Right lobe of liver (tissue), 6 donors: ENCODE measurements around the gene SLC25A44. TPM values are rescaled to one million over a fixed set of nuclear protein-coding genes. Genes with fewer than 3 reads are reported as not detected.

Experiments
- ATAC-seq, 4 donors: fragments of 200-7000 bp; cut with Tn5 transposase; one replicate each; pipeline ENCODE4 v1.9.1; 2020; ENCODE audit warnings: mild to moderate bottlenecking in 4 of 4, moderate library complexity in 4 of 4
- DNase-seq, 3 donors: peaks; one replicate each; pipeline ENCODE4 v3.0.0-alpha.2; 2020
- H3K27ac ChIP-seq, 3 donors: fragments of 200-600 bp; one replicate each; pipeline ENCODE4 v1.8.0; 2022
- H3K27me3 ChIP-seq, 2 donors: fragments of 200-600 bp; one replicate each; pipeline ENCODE4 v1.8.0; 2022
- H3K36me3 ChIP-seq, 4 donors: fragments of 200-600 bp; sonication (generic) in 1 of 4; one replicate each; pipeline versions ENCODE4 v1.5.1 to v1.8.0; 2017 to 2022; ENCODE audit warnings: control low read depth in 1 of 4
- H3K4me1 ChIP-seq, 4 donors: fragments of 200-600 bp; sonication (generic) in 1 of 4; one replicate each; pipeline versions ENCODE4 v1.5.1 to v1.8.0; 2017 to 2022; ENCODE audit warnings: control low read depth in 1 of 4
- H3K4me3 ChIP-seq, 3 donors: fragments of 200-600 bp; one replicate each; pipeline ENCODE4 v1.8.0; 2022
- H3K9me3 ChIP-seq, 4 donors: fragments of 200-600 bp; sonication (generic) in 1 of 4; one replicate each; pipeline versions ENCODE4 v1.5.1 to v1.8.0; 2017 to 2022; ENCODE audit warnings: control low read depth in 1 of 4
- CTCF ChIP-seq, 4 donors: fragments of 200-600 bp in 3 of 4; fragments of 450-650 bp in 1 of 4; IDR thresholded peaks; one replicate each; pipeline versions ENCODE4 v1.5.1 to v1.8.0; 2016 to 2022; ENCODE audit warnings: antibody characterized with exemption in 4 of 4, mild to moderate bottlenecking in 2 of 4
- POLR2A ChIP-seq: fragments of 450-650 bp; IDR thresholded peaks from one replicate; pipeline ENCODE4 v1.6.1; 2017; ENCODE audit warnings: antibody characterized with exemption, mild to moderate bottlenecking
- WGBS: methylation state at CpG from one replicate; pipeline ENCODE4 v1.1.6; 2018; ENCODE audit warnings: low coverage, low lambda C conversion rate; ENCODE audit not compliant: insufficient coverage; ENCODE audit errors: missing lambda C conversion rate; 5-methylcytosine and 5-hydroxymethylcytosine counted together
- intact Hi-C, 2 donors: fragments of 100-400 bp; cut with DNase I; formaldehyde crosslinking; loops; one replicate each; pipeline versions ENCODE4 v1.11.2 to v1.14.1; 2022
- total RNA-seq, 6 experiments: library from RNA; depleted of rRNA in 2 of 6; stranded (reverse); fragments of >200 nt in 2 of 6; fragmentation: NEBNext Ultra II Directional in 3 of 6; extraction: Animal tissue kit (Norgen Biotek cat#: 25700) in 3 of 6; gene quantifications; one replicate each; pipeline versions ENCODE4 v1.1.0 to v1.2.4, GENCODE V29; 2016 to 2023
- donor health status: DM: no; HTN: yes; CAD: no.
- donor health status: DM: no; HTN: no; CAD: no.
- donor health status: DM: no; HTN: no; CAD: no.
- donor health status: DM: no; HTN: yes; CAD: no.
- donor health status: DM: no; HTN: yes; CAD: no.

SLC25A44 gene
- total RNA-seq, 6 experiments from 2014 or later, result 19.1 to 30.5 (median 20.0) TPM

DNA sequence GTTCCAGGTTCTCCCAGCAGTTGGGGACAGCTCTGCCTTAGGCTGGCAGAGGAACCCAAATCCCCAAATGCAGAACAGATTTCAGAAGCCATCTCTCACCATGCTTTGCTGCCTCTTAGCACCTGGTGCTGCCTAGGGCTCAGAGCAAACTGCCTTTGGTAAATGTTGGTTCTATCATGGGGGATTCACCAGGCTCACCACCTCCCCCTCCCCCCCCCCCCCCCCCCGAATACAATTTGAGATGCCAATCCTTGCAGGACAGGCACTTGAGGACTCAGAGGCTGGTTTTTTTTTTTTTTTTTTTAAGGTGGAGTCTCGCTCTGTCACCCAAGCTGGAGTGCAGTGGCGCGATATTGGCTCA, 54.4 kb downstream of the SLC25A44 start:
- no peak for TF ChIP-seq POLR2A
- TF ChIP-seq CTCF (IDR thresholded peaks at IDR 0.05), result no peak
- intact Hi-C loops, result loop anchor here in 1 of 2 donors (10.0 kb wide), 1 partner anchor 114 kb away; no protein-coding TSS in a partner anchor
- 13% methylated on average over 1 of the region's 4 CpGs for WGBS

GRCh38 chr1:156249593-156249992, 55.7 kb downstream of the SLC25A44 start:
- no peak for DNase-seq
- no peak for ATAC-seq
- H3K9me3 ChIP-seq, result no peaks in the 10 kb centered on the region
- peaks cover 0 to 10% (median 0%) of the 10 kb centered on the region in 4 donors for H3K4me1 ChIP-seq
- WGBS, result 100% methylated on average over 1 of the region's 5 CpGs
- intact Hi-C loops, result loop anchor here in 1 of 2 donors (10.0 kb wide), 1 partner anchor 115 kb away; no protein-coding TSS in a partner anchor
- H3K4me3 ChIP-seq, result no peak overlapping the region
- TF ChIP-seq CTCF (IDR thresholded peaks at IDR 0.05) (no peak), POLR2A (no peak)
- H3K27ac ChIP-seq, result no peak overlapping the region
- peaks cover 10 to 53% (median 25%) of the 10 kb centered on the region in 4 donors for H3K36me3 ChIP-seq
- no peaks in the 10 kb centered on the region for H3K27me3 ChIP-seq

More for the DNA sequence above, 54.4 kb downstream of the SLC25A44 start:
- ATAC-seq, result no peak
- DNase-seq, result no peak
- Histone ChIP-seq H3K27ac (no peak overlapping the region), H3K27me3 (no peaks in the 10 kb centered on the region), H3K9me3 (no peaks in the 10 kb centered on the region), H3K4me1 (peaks cover 0 to 10% (median 0%) of the 10 kb centered on the region in 4 donors), H3K36me3 (peaks cover 10 to 41% (median 20%) of the 10 kb centered on the region in 4 donors), H3K4me3 (no peak overlapping the region)

DNA sequence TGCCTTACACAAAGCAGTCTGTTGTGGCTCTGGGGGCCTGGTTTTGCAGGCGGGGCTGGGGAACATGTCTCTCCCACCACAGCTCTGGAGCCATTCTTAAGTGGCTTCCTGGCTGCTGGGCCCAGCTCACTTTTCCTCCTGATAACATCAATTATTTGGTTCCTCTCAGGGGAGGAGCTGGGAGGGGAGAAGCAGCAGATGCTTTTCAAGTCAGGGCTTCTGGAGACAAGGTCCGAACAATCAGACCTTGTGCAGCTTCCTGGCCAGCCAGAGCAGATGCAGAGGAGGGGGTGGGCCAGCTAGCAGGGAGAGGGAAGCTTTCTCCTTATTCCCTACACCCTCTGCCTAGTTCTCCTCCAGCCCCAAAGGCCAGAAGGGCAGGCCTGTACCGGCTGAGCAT, 57.6 kb downstream of the SLC25A44 start:
- intact Hi-C loops, result no loop called here
- ATAC-seq, result no peak
- Histone ChIP-seq H3K4me3 (no peak overlapping the region), H3K27ac (no peak overlapping the region), H3K36me3 (peaks cover 12 to 65% (median 30%) of the 10 kb centered on the region in 4 donors), H3K4me1 (no peaks in the 10 kb centered on the region), H3K27me3 (no peaks in the 10 kb centered on the region), H3K9me3 (no peaks in the 10 kb centered on the region)
- TF ChIP-seq CTCF (IDR thresholded peaks at IDR 0.05) (no peak), POLR2A (no peak)
- 80% methylated on average over 2 of the region's 3 CpGs for WGBS
- no peak for DNase-seq

DNA sequence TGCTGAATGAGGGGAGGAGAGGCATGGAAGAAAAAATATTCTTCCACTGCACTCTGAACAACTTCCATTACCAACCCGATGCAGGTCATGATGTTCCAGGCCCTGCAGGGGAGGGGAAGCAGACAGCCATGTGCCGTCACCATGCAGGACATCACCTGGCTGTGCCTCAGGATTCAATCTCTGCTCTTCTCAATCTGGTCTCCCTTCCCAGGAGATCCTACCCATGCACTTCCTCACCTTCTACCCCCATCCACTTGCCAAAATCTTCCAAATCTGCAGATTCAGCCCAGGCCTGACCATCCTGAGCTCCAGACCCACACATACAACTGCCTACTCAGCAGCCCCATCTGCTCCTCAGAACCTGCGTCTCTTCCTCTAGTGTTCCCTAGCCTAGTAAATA, 59.7 kb downstream of the SLC25A44 start:
- Histone ChIP-seq H3K9me3 (no peaks in the 10 kb centered on the region), H3K27ac (no peak overlapping the region), H3K27me3 (no peaks in the 10 kb centered on the region), H3K4me3 (no peak overlapping the region), H3K36me3 (peaks cover 16 to 86% (median 35%) of the 10 kb centered on the region in 4 donors), H3K4me1 (no peaks in the 10 kb centered on the region)
- WGBS, result no CpG with 5 or more reads among the region's 3 CpGs
- ATAC-seq, result no peak
- TF ChIP-seq CTCF (IDR thresholded peaks at IDR 0.05) (no peak), POLR2A (no peak)
- intact Hi-C loops, result no loop called here
- DNase-seq, result no peak

DNA sequence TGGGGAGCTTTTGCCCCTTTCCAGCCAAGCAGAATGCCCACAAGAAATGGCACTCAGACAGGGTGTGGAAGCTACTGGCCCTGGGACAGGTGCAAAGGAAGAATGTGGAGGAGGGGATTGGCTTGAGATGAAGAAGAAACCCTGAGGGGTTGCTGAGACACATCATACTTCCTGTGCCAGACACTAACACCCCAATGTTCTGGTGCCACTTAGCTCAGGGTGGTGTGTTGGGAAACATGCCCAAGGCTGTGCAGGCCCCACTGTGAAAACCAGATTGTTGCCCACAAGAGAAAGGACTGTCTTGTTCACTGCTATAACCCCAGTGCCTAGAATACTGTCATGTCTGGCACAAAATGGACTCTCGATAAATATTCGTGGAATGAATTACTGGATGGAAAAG, 63.8 kb downstream of the SLC25A44 start:
- Histone ChIP-seq H3K27ac (no peak overlapping the region), H3K4me1 (no peaks in the 10 kb centered on the region), H3K27me3 (no peaks in the 10 kb centered on the region), H3K4me3 (no peak overlapping the region), H3K36me3 (peaks cover 18 to 89% (median 43%) of the 10 kb centered on the region in 4 donors), H3K9me3 (no peaks in the 10 kb centered on the region)
- ATAC-seq (no peak), DNase-seq (peak in 1 of 3 donors; percentile 0)
- TF ChIP-seq POLR2A, result no peak
- no peak for TF ChIP-seq CTCF (IDR thresholded peaks at IDR 0.05)
- WGBS, result 78% methylated on average over 2 of the region's 2 CpGs
- intact Hi-C loops, result no loop called here
